ENCODE measurements around the gene ZNF700.
"Not testable (repeated sequence)": the region's sequence is repeated elsewhere in the genome, so short reads cannot be mapped to it uniquely, and the experiment has no call there.

ZNF700 gene

GRCh38 chr19:11941361-11941887 lies 16.5 kb downstream of the ZNF700 start:
- DNase-seq, result not testable (repeated sequence)

GRCh38 chr19:11942008-11942842 lies 17.3 kb downstream of the ZNF700 start:
- no peak for DNase-seq

GRCh38 chr19:11942843-11943108 lies 17.9 kb downstream of the ZNF700 start:
- DNase-seq, result no peak

GRCh38 chr19:11944656-11945055 lies 19.7 kb downstream of the ZNF700 start:
- DNase-seq, result no peak

GRCh38 chr19:11948646-11949045 lies 23.7 kb downstream of the ZNF700 start:
- DNase-seq, result no peak

- DNase-seq, result no peak
Observed at GRCh38 chr19:11949201-11949600, 24.3 kb downstream of the ZNF700 start.

- not testable (repeated sequence) for DNase-seq
Observed at GRCh38 chr19:11949614-11950080, 24.7 kb downstream of the ZNF700 start.

- no peak for DNase-seq
Observed at GRCh38 chr19:11950312-11950711, 25.4 kb downstream of the ZNF700 start.

- DNase-seq, result no peak
Observed at GRCh38 chr19:11963566-11964355, 38.9 kb downstream of the ZNF700 start.

GRCh38 chr19:11964496-11964857 lies 39.6 kb downstream of the ZNF700 start:
- DNase-seq, result no peak

- DNase-seq, result no peak
Observed at GRCh38 chr19:11964858-11965645, 40.1 kb downstream of the ZNF700 start, which contains the start of gene ZNF763. Gene ZNF763 (plus strand): TSS chr19:11965040. CDS start chr19:11965209, 169 bp downstream.

GRCh38 chr19:11970174-11970573 lies 45.3 kb downstream of the ZNF700 start:
- DNase-seq, result no peak

GRCh38 chr19:11971041-11971440 lies 46.1 kb downstream of the ZNF700 start:
- DNase-seq, result no peak

GRCh38 chr19:11973019-11973810 lies 48.3 kb downstream of the ZNF700 start:
- no peak for DNase-seq

- DNase-seq, result no peak
Observed at GRCh38 chr19:11978492-11979100, 53.7 kb downstream of the ZNF700 start.

GRCh38 chr19:11979527-11979926 lies 54.6 kb downstream of the ZNF700 start:
- no peak for DNase-seq

GRCh38 chr19:11982526-11982925 lies 57.6 kb downstream of the ZNF700 start:
- DNase-seq, result no peak

GRCh38 chr19:11984986-11985385 lies 60.1 kb downstream of the ZNF700 start:
- no peak for DNase-seq

GRCh38 chr19:11986754-11987153 lies 61.8 kb downstream of the ZNF700 start:
- no peak for DNase-seq

GRCh38 chr19:11987405-11988281 lies 62.7 kb downstream of the ZNF700 start:
- DNase-seq, result no peak

- no peak for DNase-seq
Observed at GRCh38 chr19:11989112-11989456, 64.2 kb downstream of the ZNF700 start.
